ENCODE data around the gene MTM1. TPM values are rescaled to one million over a fixed set of nuclear protein-coding genes. Genes with fewer than 3 reads are reported as not detected.

Gene MTM1
- total RNA-seq, 1 donor from 2014 or later, result 9.5 TPM

DNA sequence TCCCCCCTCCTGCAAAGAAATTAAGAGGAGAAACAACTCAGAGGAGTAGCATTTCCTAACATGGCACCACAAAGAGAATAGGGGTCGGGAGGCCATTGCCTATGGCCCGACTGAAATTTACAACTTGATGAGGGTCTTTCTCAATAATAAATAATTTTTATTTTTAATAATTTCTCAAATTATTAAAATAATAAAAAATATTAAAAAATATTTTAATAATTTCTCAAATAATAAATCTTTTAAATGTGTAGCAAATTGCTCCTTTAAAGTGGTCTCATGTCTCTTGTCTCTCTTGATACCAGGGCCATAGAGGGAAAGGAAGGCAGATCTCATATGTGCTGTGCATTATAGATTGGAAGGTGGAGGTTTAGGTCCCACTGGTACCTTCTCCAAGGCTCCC, 75.5 kb downstream of the MTM1 start:
- no peak overlapping the region for H3K4me3 ChIP-seq
- intact Hi-C loops (cut with micrococcal nuclease), result no loop called here
- no peaks in the 10 kb centered on the region for H3K9me3 ChIP-seq (replicated peaks)
- no peaks in the 10 kb centered on the region for H3K27me3 ChIP-seq (ENCODE audit: low read depth)
- no peak for DNase-seq
- no peak overlapping the region for H3K27ac ChIP-seq (replicated peaks)
- TF ChIP-seq, protein P1, sequence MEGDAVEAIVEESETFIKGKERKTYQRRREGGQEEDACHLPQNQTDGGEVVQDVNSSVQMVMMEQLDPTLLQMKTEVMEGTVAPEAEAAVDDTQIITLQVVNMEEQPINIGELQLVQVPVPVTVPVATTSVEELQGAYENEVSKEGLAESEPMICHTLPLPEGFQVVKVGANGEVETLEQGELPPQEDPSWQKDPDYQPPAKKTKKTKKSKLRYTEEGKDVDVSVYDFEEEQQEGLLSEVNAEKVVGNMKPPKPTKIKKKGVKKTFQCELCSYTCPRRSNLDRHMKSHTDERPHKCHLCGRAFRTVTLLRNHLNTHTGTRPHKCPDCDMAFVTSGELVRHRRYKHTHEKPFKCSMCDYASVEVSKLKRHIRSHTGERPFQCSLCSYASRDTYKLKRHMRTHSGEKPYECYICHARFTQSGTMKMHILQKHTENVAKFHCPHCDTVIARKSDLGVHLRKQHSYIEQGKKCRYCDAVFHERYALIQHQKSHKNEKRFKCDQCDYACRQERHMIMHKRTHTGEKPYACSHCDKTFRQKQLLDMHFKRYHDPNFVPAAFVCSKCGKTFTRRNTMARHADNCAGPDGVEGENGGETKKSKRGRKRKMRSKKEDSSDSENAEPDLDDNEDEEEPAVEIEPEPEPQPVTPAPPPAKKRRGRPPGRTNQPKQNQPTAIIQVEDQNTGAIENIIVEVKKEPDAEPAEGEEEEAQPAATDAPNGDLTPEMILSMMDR (IDR thresholded peaks at IDR 0.05; ENCODE audit: borderline replicate concordance), result no peak
- peaks cover 20% of the 10 kb centered on the region for H3K36me3 ChIP-seq
- H3K4me1 ChIP-seq, result no peaks in the 10 kb centered on the region

DNA sequence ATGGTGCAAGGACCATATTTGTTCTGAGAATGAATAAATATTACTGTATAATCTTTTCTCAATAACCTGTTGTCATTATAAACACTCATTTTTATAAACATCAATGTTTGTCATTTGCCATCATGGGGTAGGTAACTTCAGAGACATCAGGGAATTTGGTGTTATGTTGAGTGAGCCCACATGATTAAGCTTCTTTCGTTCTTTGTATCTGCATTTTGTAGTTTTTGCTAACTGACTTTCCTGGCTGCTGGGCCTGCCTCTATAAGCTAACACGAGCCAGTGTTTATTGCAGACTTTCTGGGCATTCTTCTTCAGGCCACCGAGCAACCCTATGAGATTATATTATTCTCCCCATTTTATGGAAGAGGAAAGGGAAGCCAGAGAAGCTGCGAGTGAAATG, 76.0 kb downstream of the MTM1 start:
- intact Hi-C loops (cut with micrococcal nuclease), result no loop called here
- Histone ChIP-seq H3K36me3 (peaks cover 20% of the 10 kb centered on the region), H3K4me3 (no peak overlapping the region), H3K27me3 (ENCODE audit: low read depth) (no peaks in the 10 kb centered on the region), H3K4me1 (no peaks in the 10 kb centered on the region), H3K27ac (replicated peaks) (no peak overlapping the region), H3K9me3 (replicated peaks) (no peaks in the 10 kb centered on the region)
- no peak for DNase-seq
- TF ChIP-seq, protein P1 (IDR thresholded peaks at IDR 0.05; ENCODE audit: borderline replicate concordance), result no peak

DNA sequence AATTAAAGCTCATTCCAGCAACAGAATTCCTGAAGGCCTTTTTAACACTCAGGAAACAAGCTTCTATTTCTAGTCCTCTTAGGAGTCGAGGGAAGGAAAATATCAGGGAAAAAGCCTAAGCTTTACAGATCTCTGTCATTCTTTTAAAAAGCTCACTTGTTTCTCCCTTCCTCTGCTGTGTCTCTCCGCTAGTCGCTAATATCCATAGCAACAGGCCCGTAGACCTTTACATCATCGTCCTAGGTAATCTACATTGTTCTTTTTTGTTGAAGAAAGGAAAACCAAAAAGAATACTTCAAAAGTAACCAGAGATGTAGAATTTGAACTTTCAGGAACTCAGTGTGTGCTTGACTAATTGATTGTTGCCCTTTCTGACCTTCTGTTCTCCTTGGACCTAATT, 78.9 kb downstream of the MTM1 start:
- Histone ChIP-seq H3K4me3 (no peak overlapping the region), H3K36me3 (peaks cover 7% of the 10 kb centered on the region), H3K27me3 (ENCODE audit: low read depth) (no peaks in the 10 kb centered on the region), H3K27ac (replicated peaks) (no peak overlapping the region), H3K4me1 (no peaks in the 10 kb centered on the region), H3K9me3 (replicated peaks) (no peaks in the 10 kb centered on the region)
- TF ChIP-seq, protein P1 (IDR thresholded peaks at IDR 0.05; ENCODE audit: borderline replicate concordance), result no peak
- no peak for DNase-seq
- intact Hi-C loops (cut with micrococcal nuclease), result no loop called here

DNA sequence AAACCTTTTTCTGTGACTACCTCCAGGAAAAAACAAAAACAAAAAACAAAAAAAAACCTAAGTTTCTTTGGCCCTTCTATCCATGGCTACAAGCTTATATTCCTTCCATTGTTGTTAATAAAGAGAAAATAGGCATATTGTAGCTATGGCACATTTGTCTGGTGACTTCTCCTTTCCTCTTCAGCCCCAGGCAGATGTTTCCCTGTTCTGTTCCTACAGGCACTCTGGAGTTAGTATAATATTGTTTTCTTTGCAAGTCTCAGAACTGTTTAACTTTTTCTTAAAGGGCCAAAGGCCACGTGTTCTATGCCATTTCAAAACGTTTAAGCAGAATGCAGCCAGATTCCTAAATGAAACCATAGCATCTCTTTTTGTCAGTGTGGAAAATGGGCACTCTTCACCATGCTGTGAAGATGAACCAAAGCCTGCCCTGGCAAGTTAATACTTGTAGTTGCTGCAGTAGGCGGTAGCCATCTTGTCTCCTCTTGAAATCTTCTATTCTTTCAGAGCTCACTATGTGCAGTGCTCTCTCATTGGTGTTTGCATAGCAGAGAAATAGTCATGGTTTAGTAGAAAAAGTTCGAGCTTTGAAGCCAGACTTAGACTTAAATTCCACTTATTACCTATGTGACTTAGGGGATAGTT, 80.0 kb downstream of the MTM1 start:
- Histone ChIP-seq H3K4me3 (no peak overlapping the region), H3K27me3 (ENCODE audit: low read depth) (no peaks in the 10 kb centered on the region), H3K9me3 (replicated peaks) (no peaks in the 10 kb centered on the region), H3K4me1 (no peaks in the 10 kb centered on the region), H3K27ac (replicated peaks) (peak overlapping the region; percentile 5), H3K36me3 (peaks cover 4% of the 10 kb centered on the region)
- DNase-seq, result no peak
- TF ChIP-seq, protein P1 (IDR thresholded peaks at IDR 0.05; ENCODE audit: borderline replicate concordance), result no peak
- intact Hi-C loops (cut with micrococcal nuclease), result no loop called here

DNA sequence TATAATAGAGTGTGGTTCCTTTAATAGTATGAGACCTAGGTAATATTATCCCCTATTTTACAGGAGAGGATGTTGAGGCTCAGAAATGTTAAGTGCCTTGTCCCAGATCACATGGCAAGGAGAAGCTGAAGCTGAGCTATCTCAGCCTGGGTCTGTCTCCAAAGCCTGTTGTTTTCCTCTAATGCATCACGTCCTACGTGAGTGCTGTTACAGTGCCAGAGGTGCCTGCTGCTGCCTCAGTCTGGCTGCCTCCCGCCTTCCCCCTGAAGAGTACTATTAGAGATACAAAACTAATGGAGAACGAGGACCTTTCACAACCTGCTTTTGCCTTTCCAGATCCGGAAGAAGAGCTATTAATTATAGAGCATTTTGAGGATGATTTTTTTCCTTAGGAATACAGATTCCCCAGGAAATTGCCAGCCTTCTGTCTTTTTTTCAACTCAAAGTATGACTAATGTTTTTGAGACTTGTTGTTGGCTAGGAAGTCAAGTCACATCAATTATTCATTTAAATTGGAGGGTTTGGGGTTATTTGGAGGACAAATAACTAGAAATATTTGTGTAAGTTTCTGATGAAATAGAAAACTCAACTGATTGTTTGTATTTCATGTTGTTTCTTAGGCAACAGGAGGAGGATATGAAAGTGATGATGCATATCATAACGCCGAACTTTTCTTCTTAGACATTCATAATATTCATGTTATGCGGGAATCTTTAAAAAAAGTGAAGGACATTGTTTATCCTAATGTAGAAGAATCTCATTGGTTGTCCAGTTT, 80.9 kb downstream of the MTM1 start:
- Histone ChIP-seq H3K4me3 (no peak overlapping the region), H3K27me3 (ENCODE audit: low read depth) (no peaks in the 10 kb centered on the region), H3K36me3 (peaks cover 4% of the 10 kb centered on the region), H3K27ac (replicated peaks) (peak overlapping the region; percentile 5), H3K9me3 (replicated peaks) (no peaks in the 10 kb centered on the region), H3K4me1 (no peaks in the 10 kb centered on the region)
- TF ChIP-seq, protein P1 (IDR thresholded peaks at IDR 0.05; ENCODE audit: borderline replicate concordance), result no peak
- intact Hi-C loops (cut with micrococcal nuclease), result no loop called here
- DNase-seq, result no peak

All from left ventricle myocardium inferior (tissue), 1 donor.